Measurements from ENCODE around the gene NSD2. TPM values are rescaled to one million over a fixed set of nuclear protein-coding genes. Genes with fewer than 3 reads are reported as not detected.

NSD2 gene
- total and polyA plus RNA-seq, 9 of the 15 experiments (the other 6 are each of a cell fraction or from before 2014, with no cell fraction given): 6.4 to 126 (median 58.8) TPM

DNA sequence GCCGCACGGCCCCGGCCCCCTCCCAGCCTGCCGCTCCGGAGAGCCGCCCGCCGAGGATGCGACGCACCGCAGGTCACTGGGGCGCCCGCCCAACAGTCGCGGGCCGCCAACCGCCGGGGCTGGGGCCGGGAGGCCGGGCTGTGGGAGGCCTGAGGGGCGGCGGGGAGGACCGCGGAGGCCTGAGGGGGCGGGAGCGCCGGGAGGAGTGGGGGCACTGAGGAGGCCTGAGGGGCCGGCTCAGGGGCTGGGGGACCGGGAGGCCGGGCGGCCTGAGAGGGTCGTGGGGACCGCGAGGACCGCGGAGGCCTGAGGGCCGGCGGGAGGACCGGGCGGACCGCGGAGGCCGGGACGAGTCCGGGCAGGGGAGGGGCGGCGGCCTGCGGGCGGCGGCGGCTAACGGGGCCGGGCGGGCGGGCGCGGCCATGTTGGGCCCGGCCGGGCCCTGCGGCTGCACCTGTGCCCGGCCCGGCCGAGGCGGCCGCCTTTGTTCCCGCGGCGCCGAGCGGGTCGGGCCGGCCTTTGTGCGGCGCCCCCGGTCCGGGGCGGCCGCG, 353 bp downstream of the NSD2 start (continued):
- TF ChIP-seq TGIF2 (CRISPR knock-in tag; IDR thresholded peaks at IDR 0.05): no peak
- TF ChIP-seq SMARCA4 (IDR thresholded peaks at IDR 0.05): no peak
- no peak for TF ChIP-seq KDM4B (IDR thresholded peaks at IDR 0.05; ENCODE audit: borderline replicate concordance in 2 of 2, low read depth in 1 of 2)
- no peak for TF ChIP-seq SIN3B (IDR thresholded peaks at IDR 0.05; ENCODE audit: low read depth)
- no peak for TF ChIP-seq POU5F1 (IDR thresholded peaks at IDR 0.05; ENCODE audit: borderline replicate concordance, low read depth, low read length, partially characterized antibody)
- TF ChIP-seq ADNP (tag; IDR thresholded peaks at IDR 0.05): no peak
- TF ChIP-seq CREM (IDR thresholded peaks at IDR 0.05; ENCODE audit: low read depth): no peak
- TF ChIP-seq BRF1 (IDR thresholded peaks at IDR 0.05; ENCODE audit: borderline replicate concordance, extremely low read depth, insufficient read length): no peak
- TF ChIP-seq, protein P1, sequence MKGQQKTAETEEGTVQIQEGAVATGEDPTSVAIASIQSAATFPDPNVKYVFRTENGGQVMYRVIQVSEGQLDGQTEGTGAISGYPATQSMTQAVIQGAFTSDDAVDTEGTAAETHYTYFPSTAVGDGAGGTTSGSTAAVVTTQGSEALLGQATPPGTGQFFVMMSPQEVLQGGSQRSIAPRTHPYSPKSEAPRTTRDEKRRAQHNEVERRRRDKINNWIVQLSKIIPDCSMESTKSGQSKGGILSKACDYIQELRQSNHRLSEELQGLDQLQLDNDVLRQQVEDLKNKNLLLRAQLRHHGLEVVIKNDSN (CRISPR knock-in tag; IDR thresholded peaks at IDR 0.05): no peak
- TF ChIP-seq, protein P2, sequence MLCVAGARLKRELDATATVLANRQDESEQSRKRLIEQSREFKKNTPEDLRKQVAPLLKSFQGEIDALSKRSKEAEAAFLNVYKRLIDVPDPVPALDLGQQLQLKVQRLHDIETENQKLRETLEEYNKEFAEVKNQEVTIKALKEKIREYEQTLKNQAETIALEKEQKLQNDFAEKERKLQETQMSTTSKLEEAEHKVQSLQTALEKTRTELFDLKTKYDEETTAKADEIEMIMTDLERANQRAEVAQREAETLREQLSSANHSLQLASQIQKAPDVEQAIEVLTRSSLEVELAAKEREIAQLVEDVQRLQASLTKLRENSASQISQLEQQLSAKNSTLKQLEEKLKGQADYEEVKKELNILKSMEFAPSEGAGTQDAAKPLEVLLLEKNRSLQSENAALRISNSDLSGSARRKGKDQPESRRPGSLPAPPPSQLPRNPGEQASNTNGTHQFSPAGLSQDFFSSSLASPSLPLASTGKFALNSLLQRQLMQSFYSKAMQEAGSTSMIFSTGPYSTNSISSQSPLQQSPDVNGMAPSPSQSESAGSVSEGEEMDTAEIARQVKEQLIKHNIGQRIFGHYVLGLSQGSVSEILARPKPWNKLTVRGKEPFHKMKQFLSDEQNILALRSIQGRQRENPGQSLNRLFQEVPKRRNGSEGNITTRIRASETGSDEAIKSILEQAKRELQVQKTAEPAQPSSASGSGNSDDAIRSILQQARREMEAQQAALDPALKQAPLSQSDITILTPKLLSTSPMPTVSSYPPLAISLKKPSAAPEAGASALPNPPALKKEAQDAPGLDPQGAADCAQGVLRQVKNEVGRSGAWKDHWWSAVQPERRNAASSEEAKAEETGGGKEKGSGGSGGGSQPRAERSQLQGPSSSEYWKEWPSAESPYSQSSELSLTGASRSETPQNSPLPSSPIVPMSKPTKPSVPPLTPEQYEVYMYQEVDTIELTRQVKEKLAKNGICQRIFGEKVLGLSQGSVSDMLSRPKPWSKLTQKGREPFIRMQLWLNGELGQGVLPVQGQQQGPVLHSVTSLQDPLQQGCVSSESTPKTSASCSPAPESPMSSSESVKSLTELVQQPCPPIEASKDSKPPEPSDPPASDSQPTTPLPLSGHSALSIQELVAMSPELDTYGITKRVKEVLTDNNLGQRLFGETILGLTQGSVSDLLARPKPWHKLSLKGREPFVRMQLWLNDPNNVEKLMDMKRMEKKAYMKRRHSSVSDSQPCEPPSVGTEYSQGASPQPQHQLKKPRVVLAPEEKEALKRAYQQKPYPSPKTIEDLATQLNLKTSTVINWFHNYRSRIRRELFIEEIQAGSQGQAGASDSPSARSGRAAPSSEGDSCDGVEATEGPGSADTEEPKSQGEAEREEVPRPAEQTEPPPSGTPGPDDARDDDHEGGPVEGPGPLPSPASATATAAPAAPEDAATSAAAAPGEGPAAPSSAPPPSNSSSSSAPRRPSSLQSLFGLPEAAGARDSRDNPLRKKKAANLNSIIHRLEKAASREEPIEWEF (CRISPR knock-in tag; IDR thresholded peaks at IDR 0.05): no peak
- no peak for TF ChIP-seq NR3C1 (CRISPR knock-in tag; IDR thresholded peaks at IDR 0.05)
- no peak for TF ChIP-seq U2AF1 (optimal IDR thresholded peaks at IDR 0.05; ENCODE audit: low read depth, low read length)
- no peak for TF ChIP-seq PTBP1 (IDR thresholded peaks at IDR 0.05; ENCODE audit: low read depth, low read length)
- TF ChIP-seq CCNT2 (IDR thresholded peaks at IDR 0.05; ENCODE audit: borderline replicate concordance, extremely low read depth, insufficient read length, low read depth, low read length): no peak
- no peak for TF ChIP-seq RFX7 (CRISPR knock-in tag; IDR thresholded peaks at IDR 0.05)
- TF ChIP-seq EHMT2 (IDR thresholded peaks at IDR 0.05): no peak
- no peak for TF ChIP-seq ZNF280B (CRISPR knock-in tag; IDR thresholded peaks at IDR 0.05)
- no peak for TF ChIP-seq MXI1 (IDR thresholded peaks at IDR 0.05; ENCODE audit: low read depth, low read length)
- TF ChIP-seq ZFX (CRISPR knock-in tag; IDR thresholded peaks at IDR 0.05): peak; percentile 49; the same call in 1 of the 2 replicates
- TF ChIP-seq HNRNPUL1 (IDR thresholded peaks at IDR 0.05; ENCODE audit: low read length): no peak
- peak; percentile 19; the same call in 1 of the 2 replicates for TF ChIP-seq EGR1 (conservative IDR thresholded peaks at IDR 0.05)
- no peak for TF ChIP-seq NR4A1 (CRISPR knock-in tag; IDR thresholded peaks at IDR 0.05)
- no peak for TF ChIP-seq NR4A1 (tag; IDR thresholded peaks at IDR 0.05)

All from K562 (cell line).